Activated CD4-positive, alpha-beta T cell treated with anti-CD3 and anti-CD28 coated beads for 1 hour (primary cell): Measurements from ENCODE around the gene SH3BP2.

Experiments
- DNase-seq: peaks from one replicate; pipeline ENCODE4 v3.0.0-alpha.2; 2020

The SH3BP2 gene

DNA sequence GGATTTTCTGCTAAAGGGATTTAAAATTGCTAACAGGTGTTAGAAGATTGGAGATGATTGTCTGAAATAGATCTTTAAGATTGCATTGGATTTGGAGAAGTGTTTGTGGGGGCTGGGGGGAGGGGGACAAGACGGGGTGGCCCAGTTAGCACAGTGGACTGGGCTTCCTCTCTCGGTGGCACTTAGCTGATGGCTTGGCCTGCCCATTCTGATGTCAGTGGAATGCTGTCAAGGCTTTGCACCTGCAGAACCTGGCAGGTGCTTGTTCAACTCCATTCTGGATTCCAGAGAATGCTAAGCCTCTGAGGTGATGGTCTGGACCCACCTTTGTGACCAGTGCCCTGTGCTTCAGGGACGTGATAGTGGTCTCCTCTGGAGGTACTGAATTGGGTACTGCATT, 94.5 kb downstream of the SH3BP2 start:
- no peak for DNase-seq

DNA sequence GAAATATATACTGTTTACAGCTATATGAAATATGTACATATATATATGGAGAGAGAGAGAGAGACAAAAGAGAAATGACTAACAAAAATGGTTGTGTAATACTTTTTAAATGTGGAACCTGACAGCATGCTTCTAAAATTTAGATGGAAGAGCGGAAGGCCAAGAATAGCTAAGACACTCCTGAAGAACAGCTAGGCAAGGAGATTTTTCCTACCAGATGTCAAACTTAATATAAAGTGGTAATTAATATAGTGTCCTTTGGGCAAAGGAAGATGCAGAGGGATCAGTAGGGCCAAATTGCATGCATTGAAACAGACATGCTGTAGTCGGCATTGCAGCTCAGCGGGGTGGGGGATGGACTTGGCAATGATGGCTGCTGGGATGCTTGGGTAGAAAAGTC, 96.0 kb downstream of the SH3BP2 start:
- DNase-seq = no peak
